WTC11 (cell line): Measurements from ENCODE around the gene UCHL5. TPM values are rescaled to one million over a fixed set of nuclear protein-coding genes. Genes with fewer than 3 reads are reported as not detected.
A peak's percentile ranks its signal among the peaks of the same experiment; 100 is the strongest.

ENCODE experiments used
- ATAC-seq: fragments of 200-7000 bp; cut with Tn5 transposase; 2 replicates; pipeline ENCODE4 v1.10.0; 2021; ENCODE audit warnings: mild to moderate bottlenecking, moderate library complexity
- CTCF ChIA-PET: fragments of 300-600 bp; sonication (Branson Sonifier 250); formaldehyde crosslinking; loops from one replicate; lab custom pipeline; 2021; ENCODE audit warnings: antibody characterized with exemption; lab: Charles Lee
- POLR2A ChIA-PET: fragments of 350-600 bp; sonication (Branson Sonifier 250); formaldehyde crosslinking; loops from one replicate; lab custom pipeline; 2021; ENCODE audit warnings: antibody characterized with exemption; lab: Charles Lee
- DNase-seq: peaks from one replicate; pipeline ENCODE4 v3.0.0; 2021; ENCODE audit warnings: low spot score
- H3K27ac Mint-ChIP-seq: 2 replicates; pipeline ENCODE4 v1.8.0; 2021; ENCODE audit warnings: mixed read lengths
- H3K27me3 Mint-ChIP-seq: 2 replicates; pipeline ENCODE4 v1.8.0; 2021; ENCODE audit warnings: low read depth, mild to moderate bottlenecking, moderate library complexity, mixed read lengths
- H3K36me3 Mint-ChIP-seq: 2 replicates; pipeline ENCODE4 v1.8.0; 2021; ENCODE audit warnings: mixed read lengths
- H3K4me1 Mint-ChIP-seq: 2 replicates; pipeline ENCODE4 v1.8.0; 2022; ENCODE audit warnings: mixed read lengths
- H3K4me3 Mint-ChIP-seq: 2 replicates; pipeline ENCODE4 v1.8.0; 2021; ENCODE audit warnings: mild to moderate bottlenecking, moderate library complexity, mixed read lengths
- H3K9me3 Mint-ChIP-seq: 2 replicates; pipeline ENCODE4 v1.8.0; 2021; ENCODE audit warnings: mixed read lengths
- ATF6 ChIP-seq: sonication (generic); formaldehyde crosslinking; IDR thresholded peaks from 2 replicates; pipeline ENCODE4 v1.8.1; 2023; ENCODE audit warnings: mild to moderate bottlenecking, missing genetic modification reagents
- CREM ChIP-seq: sonication (generic); formaldehyde crosslinking; IDR thresholded peaks from 2 replicates; pipeline ENCODE4 v1.8.1; 2022; ENCODE audit warnings: mild to moderate bottlenecking, missing genetic modification reagents, moderate library complexity
- E2F1 ChIP-seq: sonication (generic); formaldehyde crosslinking; IDR thresholded peaks from 2 replicates; pipeline ENCODE4 v1.8.0; 2022; ENCODE audit warnings: mild to moderate bottlenecking, missing genetic modification reagents
- E2F4 ChIP-seq: sonication (generic); formaldehyde crosslinking; IDR thresholded peaks from 2 replicates; pipeline ENCODE4 v1.8.1; 2022; ENCODE audit warnings: low read depth, mild to moderate bottlenecking, moderate library complexity, missing genetic modification reagents, borderline replicate concordance
- ELF4 ChIP-seq: sonication (generic); formaldehyde crosslinking; IDR thresholded peaks from 2 replicates; pipeline ENCODE4 v1.8.1; 2022; ENCODE audit warnings: low read depth, mild to moderate bottlenecking, moderate library complexity, missing genetic modification reagents
- ERG ChIP-seq: fragments of 250-450 bp; sonication (Bioruptor Pico); IDR thresholded peaks from 2 replicates; pipeline ENCODE4 v1.8.0; 2021; ENCODE audit warnings: mild to moderate bottlenecking
- HMGXB4 ChIP-seq: sonication (generic); formaldehyde crosslinking; IDR thresholded peaks from 2 replicates; pipeline ENCODE4 v1.8.1; 2023; ENCODE audit warnings: mild to moderate bottlenecking, moderate library complexity, missing genetic modification reagents
- IRF1 ChIP-seq: sonication (generic); formaldehyde crosslinking; IDR thresholded peaks from 2 replicates; pipeline ENCODE4 v1.8.0; 2023; ENCODE audit warnings: missing genetic modification reagents
- MAX ChIP-seq: sonication (generic); formaldehyde crosslinking; IDR thresholded peaks from 2 replicates; pipeline ENCODE4 v1.8.0; 2022; ENCODE audit warnings: mild to moderate bottlenecking, missing genetic modification reagents
- NFE2L1 ChIP-seq: sonication (generic); formaldehyde crosslinking; IDR thresholded peaks from 2 replicates; pipeline ENCODE4 v1.8.1; 2023; ENCODE audit warnings: missing genetic modification reagents
- SMAD3 ChIP-seq: sonication (generic); formaldehyde crosslinking; IDR thresholded peaks from 2 replicates; pipeline ENCODE4 v1.8.0; 2022; ENCODE audit warnings: missing genetic modification reagents, mild to moderate bottlenecking, borderline replicate concordance
- SMAD4 ChIP-seq: sonication (generic); formaldehyde crosslinking; IDR thresholded peaks from 2 replicates; pipeline ENCODE4 v1.8.0; 2022; ENCODE audit warnings: mild to moderate bottlenecking, missing genetic modification reagents
- SOX15 ChIP-seq: fragments of 250-450 bp; sonication (Bioruptor Pico); IDR thresholded peaks from 2 replicates; pipeline ENCODE4 v1.9.0; 2021; ENCODE audit warnings: mild to moderate bottlenecking
- SP1 ChIP-seq: sonication (generic); formaldehyde crosslinking; conservative IDR thresholded peaks from 2 replicates; pipeline ENCODE4 v1.8.1; 2022; ENCODE audit warnings: missing genetic modification reagents
- TEAD1 ChIP-seq: sonication (generic); formaldehyde crosslinking; IDR thresholded peaks from 2 replicates; pipeline ENCODE4 v1.8.0; 2022; ENCODE audit warnings: mild to moderate bottlenecking, missing genetic modification reagents
- ZNF121 ChIP-seq: sonication (generic); formaldehyde crosslinking; IDR thresholded peaks from 2 replicates; pipeline ENCODE4 v1.8.0; 2023; ENCODE audit warnings: missing genetic modification reagents
- total RNA-seq: library from RNA; stranded (reverse); gene quantifications from 3 replicates; pipeline ENCODE4 v1.2.3, GENCODE V29; 2021
- TF ChIP-seq, protein P1 (sequence below): sonication (generic); formaldehyde crosslinking; IDR thresholded peaks from 2 replicates; pipeline ENCODE4 v1.8.1; 2022; ENCODE audit warnings: low read depth, missing genetic modification reagents, borderline replicate concordance
- TF ChIP-seq, protein P2 (sequence below): sonication (generic); formaldehyde crosslinking; conservative IDR thresholded peaks from 2 replicates; pipeline ENCODE4 v1.8.1; 2022; ENCODE audit warnings: mild to moderate bottlenecking, missing genetic modification reagents

The UCHL5 gene
- total RNA-seq, 1 experiment from 2014 or later, result 41.5 TPM

GRCh38 chr1:192976576-192976975, 82.6 kb downstream of the UCHL5 start:
- ChIA-PET CTCF (interaction anchor here (1.5 kb wide), 1 partner anchor 170 kb away, joined by 4 read pairs; no protein-coding TSS in a partner anchor), POLR2A (no interaction called here)
- peaks cover 25% of the 10 kb centered on the region for H3K36me3 Mint-ChIP-seq
- TF ChIP-seq E2F1 (CRISPR knock-in tag), result no peak
- no peak for TF ChIP-seq SP1 (CRISPR knock-in tag)
- TF ChIP-seq ZNF121, result no peak
- TF ChIP-seq ELF4 (CRISPR knock-in tag), result no peak
- TF ChIP-seq ATF6 (CRISPR knock-in tag), result no peak
- TF ChIP-seq NFE2L1 (CRISPR knock-in tag), result no peak
- no peak for TF ChIP-seq SMAD3 (CRISPR knock-in tag)
- TF ChIP-seq TEAD1 (CRISPR knock-in tag), result no peak
- TF ChIP-seq SMAD4 (CRISPR knock-in tag), result no peak
- TF ChIP-seq, protein P1, sequence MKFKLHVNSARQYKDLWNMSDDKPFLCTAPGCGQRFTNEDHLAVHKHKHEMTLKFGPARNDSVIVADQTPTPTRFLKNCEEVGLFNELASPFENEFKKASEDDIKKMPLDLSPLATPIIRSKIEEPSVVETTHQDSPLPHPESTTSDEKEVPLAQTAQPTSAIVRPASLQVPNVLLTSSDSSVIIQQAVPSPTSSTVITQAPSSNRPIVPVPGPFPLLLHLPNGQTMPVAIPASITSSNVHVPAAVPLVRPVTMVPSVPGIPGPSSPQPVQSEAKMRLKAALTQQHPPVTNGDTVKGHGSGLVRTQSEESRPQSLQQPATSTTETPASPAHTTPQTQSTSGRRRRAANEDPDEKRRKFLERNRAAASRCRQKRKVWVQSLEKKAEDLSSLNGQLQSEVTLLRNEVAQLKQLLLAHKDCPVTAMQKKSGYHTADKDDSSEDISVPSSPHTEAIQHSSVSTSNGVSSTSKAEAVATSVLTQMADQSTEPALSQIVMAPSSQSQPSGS (CRISPR knock-in tag), result no peak
- TF ChIP-seq E2F4 (CRISPR knock-in tag), result no peak
- TF ChIP-seq IRF1, result no peak
- TF ChIP-seq CREM (CRISPR knock-in tag), result no peak
- no peak for TF ChIP-seq SOX15 (CRISPR knock-in tag)
- TF ChIP-seq MAX (CRISPR knock-in tag), result no peak
- no peak for TF ChIP-seq ERG (CRISPR knock-in tag)
- TF ChIP-seq, protein P2, sequence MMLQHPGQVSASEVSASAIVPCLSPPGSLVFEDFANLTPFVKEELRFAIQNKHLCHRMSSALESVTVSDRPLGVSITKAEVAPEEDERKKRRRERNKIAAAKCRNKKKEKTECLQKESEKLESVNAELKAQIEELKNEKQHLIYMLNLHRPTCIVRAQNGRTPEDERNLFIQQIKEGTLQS (CRISPR knock-in tag), result no peak
- no peak for TF ChIP-seq HMGXB4 (CRISPR knock-in tag)
- ATAC-seq, result no peak
- peaks cover 27% of the 10 kb centered on the region for H3K4me1 Mint-ChIP-seq
- H3K27ac Mint-ChIP-seq, result peak overlapping the region; percentile 19
- peaks cover 2% of the 10 kb centered on the region; the same call in 1 of the 2 replicates for H3K27me3 Mint-ChIP-seq
- H3K9me3 Mint-ChIP-seq, result peaks cover 32% of the 10 kb centered on the region
- H3K4me3 Mint-ChIP-seq, result no peak overlapping the region
- DNase-seq, result no peak
